HUES6 (cell line): Measurements from ENCODE around the gene TBX6.
"Not testable (repeated sequence)": the region's sequence is repeated elsewhere in the genome, so short reads cannot be mapped to it uniquely, and the experiment has no call there.

Experiments
- H3K27ac ChIP-seq: 2 replicates; pipeline ENCODE4 v1.7.0; 2013; ENCODE audit warnings: low read depth, mild to moderate bottlenecking, low read length, inconsistent platforms
- H3K27me3 ChIP-seq: 2 replicates; pipeline ENCODE4 v1.6.1; 2013; ENCODE audit warnings: low read length; ENCODE audit not compliant: control insufficient read depth, insufficient read depth
- H3K36me3 ChIP-seq: 2 replicates; pipeline ENCODE4 v1.6.1; 2013; ENCODE audit warnings: low read length; ENCODE audit not compliant: control insufficient read depth, insufficient read depth
- H3K4me1 ChIP-seq: 2 replicates; pipeline ENCODE4 v1.6.1; 2013; ENCODE audit warnings: low read length; ENCODE audit not compliant: control insufficient read depth, insufficient read depth
- H3K4me3 ChIP-seq: 2 replicates; pipeline ENCODE4 v1.5.1; 2013; ENCODE audit warnings: low read depth, low read length
- H3K9ac ChIP-seq: one replicate; pipeline ENCODE4 v1.6.1; 2013; ENCODE audit warnings: mild to moderate bottlenecking, low read length
- H3K9me3 ChIP-seq: 2 replicates; pipeline ENCODE4 v1.6.1; 2013; ENCODE audit warnings: low read depth, low read length; ENCODE audit not compliant: control insufficient read depth, insufficient read depth

Gene TBX6

DNA sequence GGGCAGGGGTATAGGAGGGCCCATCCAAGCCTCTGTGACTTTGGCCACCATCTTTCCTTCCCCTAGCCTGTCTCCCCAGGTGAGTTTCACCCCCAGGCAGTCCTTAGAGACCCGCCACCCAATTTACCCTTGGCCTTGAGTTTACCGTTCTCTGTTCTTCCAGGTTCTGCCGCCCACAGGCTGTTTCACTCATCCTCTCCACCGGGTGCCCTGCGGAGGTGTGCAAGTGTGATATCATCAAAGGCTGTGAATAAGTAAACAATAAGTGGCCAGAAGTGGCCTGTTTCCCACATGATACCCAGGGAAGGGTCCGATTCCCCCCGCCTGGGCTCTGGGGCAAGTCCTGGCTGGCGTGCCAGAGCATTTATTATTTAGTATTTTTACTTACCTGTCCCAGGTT is 45.5 kb downstream of the TBX6 start:
- H3K4me3 ChIP-seq = no peak overlapping the region
- H3K4me1 ChIP-seq = no peaks in the 10 kb centered on the region
- no peak overlapping the region for H3K9ac ChIP-seq
- H3K9me3 ChIP-seq = no peaks in the 10 kb centered on the region
- H3K27ac ChIP-seq = no peak overlapping the region
- H3K27me3 ChIP-seq = no peaks in the 10 kb centered on the region
- no peaks in the 10 kb centered on the region for H3K36me3 ChIP-seq

DNA sequence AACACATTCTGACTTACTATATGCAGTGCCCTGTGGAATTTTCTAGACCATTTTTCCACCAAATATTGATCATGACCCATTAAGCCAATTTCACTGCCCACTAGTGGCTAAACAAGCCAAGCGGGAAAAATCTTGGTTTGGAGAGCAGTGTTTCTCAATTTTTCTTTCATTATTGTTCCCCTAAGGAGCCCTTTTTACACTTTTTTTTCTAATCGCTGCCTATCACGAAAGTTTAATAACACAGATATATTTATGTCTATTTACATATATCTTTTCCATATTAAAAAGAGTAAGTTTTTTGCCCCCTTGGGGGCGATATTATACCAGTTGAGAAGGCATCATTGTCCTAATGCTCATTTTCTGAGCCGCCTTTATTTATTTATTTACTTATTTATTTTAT is 49.9 kb downstream of the TBX6 start:
- no peaks in the 10 kb centered on the region for H3K36me3 ChIP-seq
- H3K27me3 ChIP-seq = no peaks in the 10 kb centered on the region
- H3K4me1 ChIP-seq = no peaks in the 10 kb centered on the region
- H3K4me3 ChIP-seq = no peak overlapping the region
- H3K9ac ChIP-seq = no peak overlapping the region
- no peak overlapping the region for H3K27ac ChIP-seq
- no peaks in the 10 kb centered on the region for H3K9me3 ChIP-seq

DNA sequence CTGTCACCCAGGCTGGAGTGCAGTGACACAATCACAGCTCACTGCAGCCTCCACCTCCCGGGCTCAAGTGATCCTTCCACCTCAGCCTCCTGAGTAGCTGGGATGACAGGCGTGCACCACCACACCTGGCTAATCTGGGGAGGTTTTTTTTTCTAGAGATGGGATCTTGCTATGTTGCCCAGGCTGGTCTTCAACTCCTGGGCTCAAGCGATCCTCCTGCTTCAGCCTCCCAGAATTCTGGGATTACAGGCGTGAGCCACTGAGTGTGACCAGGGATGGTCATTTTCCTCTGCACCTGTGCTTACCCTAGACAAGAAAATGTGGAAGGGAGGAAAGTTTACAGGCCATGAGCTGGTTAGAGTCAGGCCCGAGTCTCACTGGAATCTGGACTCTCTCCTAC is 51.0 kb downstream of the TBX6 start:
- not testable (repeated sequence) for H3K9ac ChIP-seq, H3K4me1 ChIP-seq, H3K9me3 ChIP-seq, H3K27ac ChIP-seq, H3K4me3 ChIP-seq, H3K36me3 ChIP-seq, H3K27me3 ChIP-seq

DNA sequence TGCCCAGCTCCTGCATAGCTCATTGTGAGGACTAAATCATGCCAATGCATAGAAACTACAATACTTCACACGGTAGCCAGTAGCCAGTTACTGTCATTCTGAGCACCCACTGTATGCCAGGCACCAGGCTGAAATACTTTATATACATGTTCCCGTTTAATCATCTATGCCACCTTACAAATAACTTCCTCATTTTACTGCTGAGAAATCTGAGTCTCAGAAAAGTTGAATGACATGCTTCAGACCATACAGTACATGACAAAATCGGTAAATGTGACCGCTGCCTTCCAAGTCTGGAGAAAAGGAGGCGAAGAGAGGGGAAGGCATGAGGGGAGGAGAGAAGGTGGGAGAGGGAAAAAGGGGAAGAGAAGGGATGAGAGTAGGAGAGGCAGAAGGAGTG is 51.5 kb downstream of the TBX6 start:
- Histone ChIP-seq H3K27ac (no peak overlapping the region), H3K36me3 (no peaks in the 10 kb centered on the region)

More for the DNA sequence above, 51.5 kb downstream of the TBX6 start:
- Histone ChIP-seq H3K27me3 (peaks cover 6% of the 10 kb centered on the region; the same call in 1 of the 2 replicates), H3K4me1 (no peaks in the 10 kb centered on the region), H3K9ac (no peak overlapping the region), H3K4me3 (no peak overlapping the region), H3K9me3 (no peaks in the 10 kb centered on the region)
